Type B pancreatic cell (in vitro differentiated cells): Measurements from ENCODE around the gene TGFBR3L. TPM values are rescaled to one million over a fixed set of nuclear protein-coding genes. Genes with fewer than 3 reads are reported as not detected.

ENCODE experiments used
- DNase-seq: peaks from one replicate; pipeline ENCODE4 v3.0.0; 2021; ENCODE audit warnings: mixed read lengths; ENCODE audit not compliant: unreplicated experiment; ENCODE audit errors: extremely low spot score
- H3K27ac Mint-ChIP-seq: 2 replicates; pipeline ENCODE4 v1.8.0; 2021; ENCODE audit warnings: mild to moderate bottlenecking, mixed read lengths
- H3K27me3 Mint-ChIP-seq: 2 replicates; pipeline ENCODE4 v1.8.0; 2021; ENCODE audit warnings: mixed read lengths
- H3K36me3 Mint-ChIP-seq: 2 replicates; pipeline ENCODE4 v1.8.0; 2021; ENCODE audit warnings: mixed read lengths
- H3K4me1 Mint-ChIP-seq: one replicate; pipeline ENCODE4 v1.8.0; 2021; ENCODE audit warnings: mixed read lengths; ENCODE audit not compliant: unreplicated experiment
- H3K4me3 Mint-ChIP-seq: 2 replicates; pipeline ENCODE4 v1.8.0; 2021; ENCODE audit warnings: mild to moderate bottlenecking, mixed read lengths
- H3K9me3 Mint-ChIP-seq: 2 replicates; pipeline ENCODE4 v1.8.0; 2021; ENCODE audit warnings: mixed read lengths
- total RNA-seq: library from RNA; stranded (reverse); gene quantifications from 2 replicates; pipeline ENCODE4 v1.2.1, GENCODE V29; 2021; ENCODE audit warnings: low replicate concordance
- TF ChIP-seq, protein P1 (sequence below): fragments of 200-600 bp; sonication (generic); conservative IDR thresholded peaks from 2 replicates; pipeline ENCODE4 v1.5.0; 2021; ENCODE audit warnings: antibody characterized with exemption, mild to moderate bottlenecking

Gene TGFBR3L
- total RNA-seq, 1 donor from 2014 or later, result 1.1 TPM

DNA sequence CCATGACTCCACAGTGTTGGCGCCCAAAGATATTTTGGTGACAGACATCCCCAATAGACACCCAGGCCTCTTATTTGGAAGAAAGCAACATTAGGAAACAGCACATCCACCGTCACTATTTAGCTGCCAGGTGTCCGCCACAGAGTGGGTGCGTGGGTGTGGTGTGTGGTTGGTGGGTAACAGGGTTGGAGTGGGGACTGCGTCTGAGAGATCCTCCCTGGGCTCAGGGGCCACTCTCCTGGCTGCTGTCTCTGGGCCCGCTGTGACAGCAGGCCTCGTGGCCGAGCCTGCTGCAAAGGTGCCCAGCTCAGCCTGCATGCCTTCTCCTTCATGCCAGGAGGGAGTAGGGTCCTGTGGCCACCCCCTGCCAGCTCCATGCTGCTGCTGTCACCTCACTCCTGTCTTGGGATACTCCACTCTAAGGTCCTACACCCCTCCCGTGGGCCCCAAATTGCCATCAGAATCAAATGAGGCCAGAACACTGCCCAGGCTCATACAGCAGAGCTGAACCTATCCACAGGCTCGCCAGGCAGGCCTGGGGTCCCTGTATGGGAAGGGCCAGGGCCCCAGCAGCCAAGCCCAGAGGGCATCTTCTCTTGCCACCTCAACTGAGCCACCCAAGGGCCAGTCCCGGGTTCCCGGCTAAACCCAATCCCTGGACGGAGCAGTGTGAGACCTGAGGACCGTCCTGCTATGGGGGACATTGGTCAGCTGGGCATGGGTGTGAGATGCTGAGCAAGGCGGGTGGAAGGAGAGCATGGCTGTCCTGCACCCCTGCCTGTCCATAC lies 53.6 kb downstream of the TGFBR3L start:
- TF ChIP-seq, protein P1, sequence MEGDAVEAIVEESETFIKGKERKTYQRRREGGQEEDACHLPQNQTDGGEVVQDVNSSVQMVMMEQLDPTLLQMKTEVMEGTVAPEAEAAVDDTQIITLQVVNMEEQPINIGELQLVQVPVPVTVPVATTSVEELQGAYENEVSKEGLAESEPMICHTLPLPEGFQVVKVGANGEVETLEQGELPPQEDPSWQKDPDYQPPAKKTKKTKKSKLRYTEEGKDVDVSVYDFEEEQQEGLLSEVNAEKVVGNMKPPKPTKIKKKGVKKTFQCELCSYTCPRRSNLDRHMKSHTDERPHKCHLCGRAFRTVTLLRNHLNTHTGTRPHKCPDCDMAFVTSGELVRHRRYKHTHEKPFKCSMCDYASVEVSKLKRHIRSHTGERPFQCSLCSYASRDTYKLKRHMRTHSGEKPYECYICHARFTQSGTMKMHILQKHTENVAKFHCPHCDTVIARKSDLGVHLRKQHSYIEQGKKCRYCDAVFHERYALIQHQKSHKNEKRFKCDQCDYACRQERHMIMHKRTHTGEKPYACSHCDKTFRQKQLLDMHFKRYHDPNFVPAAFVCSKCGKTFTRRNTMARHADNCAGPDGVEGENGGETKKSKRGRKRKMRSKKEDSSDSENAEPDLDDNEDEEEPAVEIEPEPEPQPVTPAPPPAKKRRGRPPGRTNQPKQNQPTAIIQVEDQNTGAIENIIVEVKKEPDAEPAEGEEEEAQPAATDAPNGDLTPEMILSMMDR, result no peak
- H3K4me1 Mint-ChIP-seq, result peaks cover 6% of the 10 kb centered on the region
- no peaks in the 10 kb centered on the region for H3K9me3 Mint-ChIP-seq
- H3K27ac Mint-ChIP-seq, result no peak overlapping the region
- H3K36me3 Mint-ChIP-seq, result peaks cover 14% of the 10 kb centered on the region
- H3K27me3 Mint-ChIP-seq, result no peaks in the 10 kb centered on the region
- H3K4me3 Mint-ChIP-seq, result no peak overlapping the region
- no peak for DNase-seq

Other genes starting within 250 kb of the TGFBR3L start
- gene RETN, start 245.8 kb upstream of the TGFBR3L start, total RNA-seq, result not detected in 2 replicates
- gene MCEMP1, start 237.7 kb upstream of the TGFBR3L start, total RNA-seq, result not detected in 2 replicates
- gene TRAPPC5, start 234.0 kb upstream of the TGFBR3L start, total RNA-seq, result 92.6 and 107 TPM in 2 replicates
- gene FCER2, start 212.7 kb upstream of the TGFBR3L start, total RNA-seq, result not detected in 2 replicates
- not detected in 2 replicates for gene CLEC4G, start 182.7 kb upstream of the TGFBR3L start, total RNA-seq
- not detected in 2 replicates for gene CD209, start 167.3 kb upstream of the TGFBR3L start, total RNA-seq
- gene CLEC4M, start 151.6 kb upstream of the TGFBR3L start, total RNA-seq, result 0.48 and 0.69 TPM in 2 replicates
- gene EVI5L, start 84.6 kb upstream of the TGFBR3L start, total RNA-seq, result 11.7 and 19.0 TPM in 2 replicates
- 8.5 and 10.9 TPM in 2 replicates for gene PRR36, start 40.4 kb upstream of the TGFBR3L start, total RNA-seq
- gene LRRC8E, start 26.3 kb upstream of the TGFBR3L start, total RNA-seq, result 4.3 and 7.4 TPM in 2 replicates
- 38.2 and 42.2 TPM in 2 replicates for gene MAP2K7, start 11.0 kb upstream of the TGFBR3L start, total RNA-seq
- 13.7 and 15.0 TPM in 2 replicates for gene SNAPC2, start 5.5 kb downstream of the TGFBR3L start, total RNA-seq
- 50.0 and 57.8 TPM in 2 replicates for gene CTXN1, start 11.3 kb downstream of the TGFBR3L start, total RNA-seq
- gene TIMM44, start 28.8 kb downstream of the TGFBR3L start, total RNA-seq, result 73.7 and 80.4 TPM in 2 replicates
- 92.1 and 124 TPM in 2 replicates for gene ELAVL1, start 90.8 kb downstream of the TGFBR3L start, total RNA-seq
- gene CCL25, start 137.9 kb downstream of the TGFBR3L start, total RNA-seq, result 1.4 and 5.6 TPM in 2 replicates
- 18.0 and 63.7 TPM in 2 replicates for gene FBN3, start 234.8 kb downstream of the TGFBR3L start, total RNA-seq